GM06990 (cell line): ENCODE data around the gene EMILIN1.

Experiments used
- DNase-seq: peaks from one replicate; pipeline ENCODE4 v3.0.0-alpha.2; 2011; ENCODE audit not compliant: insufficient read length; ENCODE audit errors: extremely low read depth
- H3K27me3 ChIP-seq: replicated peaks from 2 replicates; pipeline ENCODE4 v1.6.0; 2011; ENCODE audit warnings: low read length; ENCODE audit not compliant: control insufficient read depth, insufficient read depth
- H3K36me3 ChIP-seq: 2 replicates; pipeline ENCODE4 v1.5.1; 2011; ENCODE audit warnings: low read length; ENCODE audit not compliant: control insufficient read depth, insufficient read depth
- H3K4me3 ChIP-seq: replicated peaks from 2 replicates; pipeline ENCODE4 v1.5.1; 2011; ENCODE audit warnings: low read depth, mild to moderate bottlenecking, control low read depth, low read length
- TF ChIP-seq, protein P1 (sequence below): IDR thresholded peaks from 2 replicates; pipeline ENCODE4 v1.5.1; 2011; ENCODE audit warnings: low read length, control low read depth, mild to moderate bottlenecking, inconsistent platforms; ENCODE audit not compliant: insufficient read depth, poor library complexity, severe bottlenecking

The EMILIN1 gene

DNA sequence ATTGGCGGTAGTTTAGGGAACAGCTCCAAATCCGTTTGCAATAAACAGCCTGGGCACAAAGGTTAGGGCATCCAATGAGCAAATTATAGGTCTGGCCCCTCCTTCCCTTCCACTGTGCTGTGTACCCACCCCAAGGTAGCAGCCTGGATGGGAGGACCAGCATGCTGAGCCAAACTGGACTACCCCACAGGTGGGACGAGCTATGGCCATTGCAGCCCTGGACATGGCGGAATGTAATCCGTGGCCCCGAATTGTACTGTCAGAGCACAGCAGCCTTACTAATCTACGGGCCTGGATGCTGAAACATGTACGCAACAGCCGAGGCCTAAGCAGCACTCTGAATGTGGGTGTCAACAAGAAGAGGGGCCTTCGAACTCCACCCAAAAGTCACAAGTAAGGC, 20.2 kb upstream of the EMILIN1 start:
- H3K36me3 ChIP-seq, result peaks cover 21% of the 10 kb centered on the region
- H3K27me3 ChIP-seq, result no peaks in the 10 kb centered on the region
- no peak overlapping the region for H3K4me3 ChIP-seq
- no peak for DNase-seq
- TF ChIP-seq, protein P1, sequence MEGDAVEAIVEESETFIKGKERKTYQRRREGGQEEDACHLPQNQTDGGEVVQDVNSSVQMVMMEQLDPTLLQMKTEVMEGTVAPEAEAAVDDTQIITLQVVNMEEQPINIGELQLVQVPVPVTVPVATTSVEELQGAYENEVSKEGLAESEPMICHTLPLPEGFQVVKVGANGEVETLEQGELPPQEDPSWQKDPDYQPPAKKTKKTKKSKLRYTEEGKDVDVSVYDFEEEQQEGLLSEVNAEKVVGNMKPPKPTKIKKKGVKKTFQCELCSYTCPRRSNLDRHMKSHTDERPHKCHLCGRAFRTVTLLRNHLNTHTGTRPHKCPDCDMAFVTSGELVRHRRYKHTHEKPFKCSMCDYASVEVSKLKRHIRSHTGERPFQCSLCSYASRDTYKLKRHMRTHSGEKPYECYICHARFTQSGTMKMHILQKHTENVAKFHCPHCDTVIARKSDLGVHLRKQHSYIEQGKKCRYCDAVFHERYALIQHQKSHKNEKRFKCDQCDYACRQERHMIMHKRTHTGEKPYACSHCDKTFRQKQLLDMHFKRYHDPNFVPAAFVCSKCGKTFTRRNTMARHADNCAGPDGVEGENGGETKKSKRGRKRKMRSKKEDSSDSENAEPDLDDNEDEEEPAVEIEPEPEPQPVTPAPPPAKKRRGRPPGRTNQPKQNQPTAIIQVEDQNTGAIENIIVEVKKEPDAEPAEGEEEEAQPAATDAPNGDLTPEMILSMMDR, result no peak

DNA sequence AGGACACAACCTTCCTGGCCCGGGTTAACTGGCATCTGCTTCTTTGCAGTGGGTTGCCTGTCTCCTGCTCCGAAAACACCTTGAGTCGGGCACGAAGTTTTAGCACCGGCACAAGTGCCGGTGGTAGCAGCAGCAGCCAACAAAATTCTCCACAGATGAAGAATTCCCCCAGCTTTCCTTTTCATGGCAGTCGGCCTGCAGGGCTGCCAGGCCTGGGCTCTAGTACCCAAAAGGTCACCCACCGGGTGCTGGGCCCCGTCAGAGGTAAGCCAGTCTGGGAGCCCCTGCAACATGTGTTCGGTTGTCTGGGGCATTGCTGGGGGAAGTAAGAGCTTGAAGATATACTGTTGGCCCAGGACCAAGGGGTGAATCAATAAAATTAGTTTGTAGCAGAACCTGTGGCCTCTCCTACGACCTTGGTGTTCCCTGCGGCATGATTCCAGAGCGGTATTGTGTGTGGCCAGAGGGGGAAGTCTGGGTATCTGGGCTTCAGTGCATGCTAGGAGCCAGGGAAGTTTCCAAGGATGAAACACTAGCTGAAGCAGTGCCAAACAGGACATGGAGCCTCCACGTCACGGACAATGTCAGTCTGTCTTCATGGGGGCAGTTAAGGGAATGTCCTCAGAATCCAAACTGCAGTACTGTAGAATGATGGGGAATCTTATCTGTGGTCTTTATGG, 19.1 kb upstream of the EMILIN1 start:
- TF ChIP-seq, protein P1, result no peak
- peaks cover 18% of the 10 kb centered on the region for H3K36me3 ChIP-seq
- no peak overlapping the region for H3K4me3 ChIP-seq
- H3K27me3 ChIP-seq, result no peaks in the 10 kb centered on the region
- no peak for DNase-seq

DNA sequence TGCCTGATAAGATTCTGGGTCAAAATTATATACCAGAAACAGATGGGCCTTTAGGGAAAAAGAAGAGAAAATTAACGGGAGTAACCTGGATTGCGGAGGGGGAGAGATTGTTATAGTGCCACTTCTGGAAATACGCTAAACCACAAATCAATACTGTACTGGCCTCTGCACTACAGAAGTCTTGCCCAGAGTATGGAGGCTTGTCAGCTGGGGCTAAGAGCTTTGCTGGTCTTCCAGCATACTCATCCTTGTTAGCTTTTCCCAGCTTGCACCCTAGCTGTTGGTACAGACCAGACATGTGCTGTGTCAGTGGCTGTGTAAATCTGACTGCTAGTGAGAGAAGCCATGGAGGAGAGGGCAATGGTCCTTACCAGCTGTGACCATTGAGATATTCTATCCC, 18.1 kb upstream of the EMILIN1 start:
- Histone ChIP-seq H3K27me3 (no peaks in the 10 kb centered on the region), H3K36me3 (peaks cover 15% of the 10 kb centered on the region), H3K4me3 (no peak overlapping the region)
- TF ChIP-seq, protein P1, result no peak
- no peak for DNase-seq

DNA sequence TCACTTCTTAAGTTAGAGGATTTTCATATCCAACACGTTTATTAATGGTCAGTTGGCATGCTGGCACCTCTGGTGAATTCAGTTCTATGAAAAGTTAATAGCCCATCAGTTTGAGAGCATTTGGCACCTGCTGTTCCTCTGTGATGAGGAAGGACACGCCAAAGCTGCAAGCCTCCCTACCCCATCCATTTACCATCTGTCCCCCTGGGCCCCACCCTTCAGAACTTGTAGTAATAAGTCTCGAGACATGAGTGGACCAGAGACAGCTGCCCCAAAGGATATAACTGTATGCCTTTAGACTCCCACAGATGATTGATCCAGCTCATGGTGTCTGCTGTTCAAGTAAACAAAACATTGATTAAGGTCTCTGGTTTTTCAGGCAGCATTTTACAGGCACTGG, 13.3 kb upstream of the EMILIN1 start:
- Histone ChIP-seq H3K4me3 (no peak overlapping the region), H3K27me3 (no peaks in the 10 kb centered on the region), H3K36me3 (peaks cover 21% of the 10 kb centered on the region)
- TF ChIP-seq, protein P1, result no peak
- no peak for DNase-seq

DNA sequence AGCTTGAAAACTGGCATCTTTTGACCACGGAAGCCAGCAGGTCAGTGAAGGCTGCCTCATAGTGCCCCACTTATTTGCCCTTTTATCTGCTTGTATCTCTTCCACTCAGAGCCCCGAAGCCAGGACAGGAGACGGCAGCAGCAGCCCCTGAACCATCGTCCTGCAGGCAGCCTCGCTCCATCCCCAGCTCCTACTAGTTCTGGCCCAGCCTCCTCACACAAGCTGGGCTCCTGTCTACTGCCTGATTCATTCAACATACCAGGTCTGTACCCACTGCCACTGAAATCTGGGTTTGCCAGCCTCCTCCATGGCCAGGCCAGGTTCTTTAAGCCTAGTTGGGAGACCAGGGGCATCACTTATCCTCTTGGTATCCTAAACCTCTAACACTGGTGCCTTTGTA, 11.0 kb upstream of the EMILIN1 start:
- DNase-seq, result no peak
- TF ChIP-seq, protein P1, result no peak

DNA sequence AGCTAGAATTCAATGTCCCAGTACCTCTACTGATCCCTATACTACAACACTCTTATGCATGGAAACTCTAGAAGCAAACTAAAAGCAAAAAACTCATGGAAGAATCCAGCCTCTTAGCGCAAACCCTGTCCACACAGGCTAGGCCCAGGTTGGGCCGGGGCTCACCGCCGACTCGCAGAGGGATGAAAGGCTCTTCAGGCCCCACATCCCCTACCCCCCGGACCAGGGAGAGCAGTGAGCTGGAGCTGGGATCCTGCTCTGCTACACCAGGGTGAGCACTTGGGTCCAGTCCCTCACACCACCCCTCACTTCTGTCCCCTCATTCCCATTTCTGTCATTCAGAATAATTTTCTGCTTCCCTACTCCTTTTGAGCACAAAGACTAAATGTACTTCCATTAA, 9.0 kb upstream of the EMILIN1 start:
- DNase-seq, result no peak
- TF ChIP-seq, protein P1, result no peak
- Histone ChIP-seq H3K27me3 (no peaks in the 10 kb centered on the region), H3K36me3 (peaks cover 21% of the 10 kb centered on the region), H3K4me3 (no peak overlapping the region)

More for the DNA sequence above, 11.0 kb upstream of the EMILIN1 start:
- no peaks in the 10 kb centered on the region for H3K27me3 ChIP-seq
- H3K4me3 ChIP-seq, result no peak overlapping the region
- peaks cover 21% of the 10 kb centered on the region for H3K36me3 ChIP-seq
